ENCODE measurements around the gene OR4K17. TPM values are rescaled to one million over a fixed set of nuclear protein-coding genes. Genes with fewer than 3 reads are reported as not detected.

The OR4K17 gene
- total and polyA plus RNA-seq, 4 donors: not detected

GRCh38 chr14:20112321-20112720, 1.8 kb downstream of the OR4K17 start:
- H3K4me3 ChIP-seq: no peak overlapping the region
- no peak for TF ChIP-seq CTCF (IDR thresholded peaks at IDR 0.05; ENCODE audit: control extremely low read depth, extremely low read depth)
- no peaks in the 10 kb centered on the region for H3K4me1 ChIP-seq (ENCODE audit: control insufficient read depth in 5 of 5, insufficient read depth in 5 of 5, low read length in 5 of 5)
- H3K9ac ChIP-seq (ENCODE audit: insufficient read depth in 1 of 2, low read length in 2 of 2): no peak overlapping the region
- no peaks in the 10 kb centered on the region for H3K36me3 ChIP-seq (ENCODE audit: control insufficient read depth in 4 of 4, insufficient read depth in 4 of 4, low read length in 4 of 4)
- ATAC-seq (ENCODE audit: insufficient read depth, low FRiP score): no peak
- DNase-seq: no peak
- 72 to 86% methylated on average over 3 of the region's 3 CpGs for WGBS, 2 donors
- no peak overlapping the region for H3K27ac ChIP-seq (ENCODE audit: low read depth in 1 of 2, low read length in 1 of 2)
- no peaks in the 10 kb centered on the region for H3K27me3 ChIP-seq (ENCODE audit: control insufficient read depth in 3 of 3, insufficient read depth in 3 of 3, low read length in 2 of 3)
- peaks cover 0 to 8% (median 1%) of the 10 kb centered on the region in 4 donors for H3K9me3 ChIP-seq (ENCODE audit: control insufficient read depth in 4 of 4, insufficient read depth in 3 of 4, low read length in 3 of 4)

- TF ChIP-seq CTCF (IDR thresholded peaks at IDR 0.05; ENCODE audit: control extremely low read depth, extremely low read depth): no peak
- no peak for DNase-seq
- no peak for ATAC-seq (ENCODE audit: insufficient read depth, low FRiP score)
These were observed 6.2 kb downstream of the OR4K17 start for GRCh38 chr14:20116748-20117147.

GRCh38 chr14:20118795-20119194, 8.3 kb downstream of the OR4K17 start:
- H3K4me3 ChIP-seq: no peak overlapping the region
- no peak for DNase-seq
- H3K27ac ChIP-seq (ENCODE audit: low read depth in 1 of 2, low read length in 1 of 2): no peak overlapping the region
- H3K9ac ChIP-seq (ENCODE audit: insufficient read depth in 1 of 2, low read length in 2 of 2): no peak overlapping the region
- TF ChIP-seq CTCF (IDR thresholded peaks at IDR 0.05; ENCODE audit: control extremely low read depth, extremely low read depth): no peak
- no peaks in the 10 kb centered on the region for H3K4me1 ChIP-seq (ENCODE audit: control insufficient read depth in 5 of 5, insufficient read depth in 5 of 5, low read length in 5 of 5)
- 77 to 82% methylated on average over 5 of the region's 5 CpGs for WGBS, 2 donors
- no peaks in the 10 kb centered on the region for H3K27me3 ChIP-seq (ENCODE audit: control insufficient read depth in 3 of 3, insufficient read depth in 3 of 3, low read length in 2 of 3)
- H3K36me3 ChIP-seq (ENCODE audit: control insufficient read depth in 4 of 4, insufficient read depth in 4 of 4, low read length in 4 of 4): no peaks in the 10 kb centered on the region
- peaks cover 0 to 16% (median 10%) of the 10 kb centered on the region in 4 donors for H3K9me3 ChIP-seq (ENCODE audit: control insufficient read depth in 4 of 4, insufficient read depth in 3 of 4, low read length in 3 of 4)
- ATAC-seq (ENCODE audit: insufficient read depth, low FRiP score): no peak

More at GRCh38 chr14:20116748-20117147, 6.2 kb downstream of the OR4K17 start:
- Histone ChIP-seq H3K4me3 (no peak overlapping the region), H3K9ac (ENCODE audit: insufficient read depth in 1 of 2, low read length in 2 of 2) (no peak overlapping the region), H3K27me3 (ENCODE audit: control insufficient read depth in 3 of 3, insufficient read depth in 3 of 3, low read length in 2 of 3) (no peaks in the 10 kb centered on the region), H3K36me3 (ENCODE audit: control insufficient read depth in 4 of 4, insufficient read depth in 4 of 4, low read length in 4 of 4) (no peaks in the 10 kb centered on the region), H3K4me1 (ENCODE audit: control insufficient read depth in 5 of 5, insufficient read depth in 5 of 5, low read length in 5 of 5) (no peaks in the 10 kb centered on the region), H3K9me3 (ENCODE audit: control insufficient read depth in 4 of 4, insufficient read depth in 3 of 4, low read length in 3 of 4) (peaks cover 0 to 19% (median 10%) of the 10 kb centered on the region in 4 donors), H3K27ac (ENCODE audit: low read depth in 1 of 2, low read length in 1 of 2) (no peak overlapping the region)
- WGBS, 2 donors: 48 to 58% methylated on average over 1 of the region's 1 CpG

GRCh38 chr14:20138520-20138919, 28.0 kb downstream of the OR4K17 start, which contains the start of gene OR4N5:
TSS of gene OR4N5 (plus strand) at chr14:20138820. CDS start at chr14:20143736, 4,916 bp downstream.
- Histone ChIP-seq H3K27me3 (ENCODE audit: control insufficient read depth in 3 of 3, insufficient read depth in 3 of 3, low read length in 2 of 3) (no peaks in the 10 kb centered on the region), H3K4me1 (ENCODE audit: control insufficient read depth in 5 of 5, insufficient read depth in 5 of 5, low read length in 5 of 5) (no peaks in the 10 kb centered on the region), H3K9me3 (ENCODE audit: control insufficient read depth in 4 of 4, insufficient read depth in 3 of 4, low read length in 3 of 4) (peaks cover 0 to 11% (median 0%) of the 10 kb centered on the region in 4 donors), H3K9ac (ENCODE audit: insufficient read depth in 1 of 2, low read length in 2 of 2) (no peak within 1 kb of the TSS), H3K27ac (ENCODE audit: low read depth in 1 of 2, low read length in 1 of 2) (no peak within 1 kb of the TSS), H3K36me3 (ENCODE audit: control insufficient read depth in 4 of 4, insufficient read depth in 4 of 4, low read length in 4 of 4) (no peaks in the 10 kb centered on the region), H3K4me3 (no peak within 1 kb of the TSS)
- ATAC-seq (ENCODE audit: insufficient read depth, low FRiP score) (no peak), DNase-seq (no peak)
- 86 to 95% methylated on average over 2 of the region's 2 CpGs for WGBS, 2 donors
- TF ChIP-seq CTCF (IDR thresholded peaks at IDR 0.05; ENCODE audit: control extremely low read depth, extremely low read depth): no peak
